ENCODE measurements around the gene SIPA1L2.

Gene SIPA1L2

GRCh38 chr1:232581932-232582331 is 48.0 kb downstream of the SIPA1L2 start:
- H3K4me3 ChIP-seq (ENCODE audit: low read depth, low read length), result no peak overlapping the region
- no peak for TF ChIP-seq CTCF (conservative IDR thresholded peaks at IDR 0.05; ENCODE audit: low read depth, low read length)
- no peak for DNase-seq (ENCODE audit: low read depth)

Data from choroid plexus epithelial cell (primary cell).